BLaER1 (cell line): ENCODE measurements around the gene MYCBP.
"Not testable (repeated sequence)": the region's sequence is repeated elsewhere in the genome, so short reads cannot be mapped to it uniquely, and the experiment has no call there.

Experiments used
- H3K27ac ChIP-seq: shearing (Covaris generic); formaldehyde crosslinking; 2 replicates; pipeline ENCODE4 v1.8.1; 2022
- H3K27me3 ChIP-seq: shearing (Covaris generic); formaldehyde crosslinking; 2 replicates; pipeline ENCODE4 v1.8.1; 2022
- H3K36me3 ChIP-seq: shearing (Covaris generic); formaldehyde crosslinking; 2 replicates; pipeline ENCODE4 v1.8.1; 2022
- H3K4me1 ChIP-seq: shearing (Covaris generic); formaldehyde crosslinking; 2 replicates; pipeline ENCODE4 v1.8.1; 2022
- H3K4me2 ChIP-seq: shearing (Covaris generic); formaldehyde crosslinking; 2 replicates; pipeline ENCODE4 v1.8.1; 2022
- H3K4me3 ChIP-seq: shearing (Covaris generic); formaldehyde crosslinking; 2 replicates; pipeline ENCODE4 v1.8.1; 2022
- H3K9ac ChIP-seq: shearing (Covaris generic); formaldehyde crosslinking; 2 replicates; pipeline ENCODE4 v1.8.1; 2022
- H3K9me3 ChIP-seq: shearing (Covaris generic); formaldehyde crosslinking; 2 replicates; pipeline ENCODE4 v1.8.1; 2022
- H4K20me1 ChIP-seq: shearing (Covaris generic); formaldehyde crosslinking; 2 replicates; pipeline ENCODE4 v1.8.1; 2022
- Cebpa-rat ChIP-seq: shearing (Covaris generic); IDR thresholded peaks from 2 replicates; pipeline ENCODE4 v1.8.1; 2022

The MYCBP gene

GRCh38 chr1:38846210-38846609, 26.9 kb downstream of the MYCBP start:
- Histone ChIP-seq H3K4me1 (peaks cover 11% of the 10 kb centered on the region), H3K27ac (no peak overlapping the region), H4K20me1 (peaks cover 4% of the 10 kb centered on the region; the same call in 1 of the 2 replicates), H3K9ac (no peak overlapping the region), H3K4me3 (no peak overlapping the region), H3K4me2 (no peak overlapping the region), H3K36me3 (peaks cover 91% of the 10 kb centered on the region), H3K27me3 (no peaks in the 10 kb centered on the region), H3K9me3 (0 out of 2 replicates have a peak, but pooled peaks cover 3% of the 10 kb centered on the region)
- no peak for TF ChIP-seq Cebpa-rat

DNA sequence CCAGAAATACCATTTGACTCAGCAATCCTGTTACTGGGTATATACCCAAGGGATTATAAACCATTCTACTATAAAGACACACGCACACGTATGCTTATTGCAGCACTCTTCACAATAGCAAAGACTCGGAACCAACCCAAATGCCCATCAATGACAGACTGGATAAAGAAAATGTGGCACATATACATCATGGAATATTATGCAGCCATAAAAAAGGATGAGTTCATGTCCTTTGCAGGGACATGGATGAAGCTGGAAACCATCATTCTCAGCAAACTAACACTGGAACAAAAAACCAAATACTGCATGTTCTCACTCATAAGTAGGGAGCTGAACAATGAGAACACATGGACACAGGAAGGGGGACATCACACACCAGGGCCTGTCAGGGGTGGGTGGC, 28.1 kb downstream of the MYCBP start:
- not testable (repeated sequence) for H3K4me3 ChIP-seq, H3K9ac ChIP-seq, H3K4me2 ChIP-seq, H3K27ac ChIP-seq, H3K27me3 ChIP-seq, H3K9me3 ChIP-seq
- Histone ChIP-seq H3K4me1 (peaks cover 22% of the 10 kb centered on the region), H4K20me1 (peaks cover 14% of the 10 kb centered on the region; the same call in 1 of the 2 replicates), H3K36me3 (peaks cover 80% of the 10 kb centered on the region)

GRCh38 chr1:38840281-38840680, 32.9 kb downstream of the MYCBP start:
- Histone ChIP-seq H3K4me1 (peaks cover 17% of the 10 kb centered on the region), H3K9ac (no peak overlapping the region), H3K9me3 (0 out of 2 replicates have a peak, but pooled peaks cover 1% of the 10 kb centered on the region), H3K27ac (no peak overlapping the region), H3K27me3 (no peaks in the 10 kb centered on the region), H4K20me1 (peaks cover 17% of the 10 kb centered on the region; the same call in 1 of the 2 replicates), H3K4me3 (no peak overlapping the region), H3K4me2 (peak overlapping the region; percentile 52), H3K36me3 (peaks cover 63% of the 10 kb centered on the region)
- no peak for TF ChIP-seq Cebpa-rat

DNA sequence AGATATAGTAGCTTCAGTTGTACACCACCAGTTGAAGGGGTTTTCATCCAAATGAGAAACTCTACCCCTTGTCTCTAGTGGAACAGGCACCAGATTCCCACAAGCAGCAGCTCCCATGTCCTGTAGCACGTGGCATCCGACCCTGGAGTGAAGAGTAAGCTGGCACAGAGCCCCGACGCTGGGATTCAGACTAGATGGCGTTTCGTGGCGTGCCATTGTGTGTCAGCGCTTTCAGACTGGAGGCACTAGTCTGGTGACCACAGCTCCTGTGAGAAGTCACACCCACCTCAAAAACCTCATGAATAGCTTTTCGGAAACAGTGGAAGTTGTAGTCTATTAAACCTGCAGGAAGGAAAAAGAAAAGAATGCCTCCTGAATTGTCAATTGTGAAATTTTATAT, 33.8 kb downstream of the MYCBP start:
- H3K9me3 ChIP-seq = no peaks in the 10 kb centered on the region
- H3K4me3 ChIP-seq = no peak overlapping the region
- H4K20me1 ChIP-seq = peaks cover 17% of the 10 kb centered on the region; the same call in 1 of the 2 replicates
- H3K36me3 ChIP-seq = peaks cover 54% of the 10 kb centered on the region
- peaks cover 21% of the 10 kb centered on the region for H3K4me1 ChIP-seq
- H3K9ac ChIP-seq = no peak overlapping the region
- H3K4me2 ChIP-seq = no peak overlapping the region
- no peaks in the 10 kb centered on the region for H3K27me3 ChIP-seq
- TF ChIP-seq Cebpa-rat = no peak
- H3K27ac ChIP-seq = no peak overlapping the region

DNA sequence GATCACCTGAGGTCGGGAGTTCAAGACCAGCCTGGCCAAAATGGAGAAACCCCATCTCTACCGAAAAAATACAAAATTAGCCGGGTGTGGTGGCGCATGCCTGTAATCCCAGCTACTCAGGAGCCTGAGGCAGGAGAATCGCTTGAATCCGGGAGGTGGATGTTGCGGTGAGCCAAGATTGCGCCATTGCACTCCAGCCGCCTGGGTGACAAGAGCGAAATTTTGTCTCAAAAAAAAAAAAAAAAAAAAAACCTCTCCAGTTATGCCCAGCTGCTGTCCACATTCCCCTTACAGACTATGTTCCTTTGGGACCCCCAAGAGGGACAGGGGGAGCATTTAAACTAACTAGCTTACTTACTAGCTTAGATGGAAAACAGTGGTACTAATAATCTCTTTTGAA, 36.8 kb downstream of the MYCBP start:
- not testable (repeated sequence) for H3K27me3 ChIP-seq, H3K9ac ChIP-seq, H3K9me3 ChIP-seq, H3K4me2 ChIP-seq, H3K4me3 ChIP-seq, H3K27ac ChIP-seq
- H3K36me3 ChIP-seq = peaks cover 24% of the 10 kb centered on the region
- H4K20me1 ChIP-seq = peaks cover 15% of the 10 kb centered on the region; the same call in 1 of the 2 replicates
- H3K4me1 ChIP-seq = peaks cover 25% of the 10 kb centered on the region

GRCh38 chr1:38834937-38835827, 38.0 kb downstream of the MYCBP start:
- no peak overlapping the region for H3K4me2 ChIP-seq
- H4K20me1 ChIP-seq = peaks cover 4% of the 10 kb centered on the region; the same call in 1 of the 2 replicates
- TF ChIP-seq Cebpa-rat = no peak
- H3K36me3 ChIP-seq = peaks cover 24% of the 10 kb centered on the region
- peaks cover 14% of the 10 kb centered on the region for H3K4me1 ChIP-seq
- no peaks in the 10 kb centered on the region for H3K27me3 ChIP-seq
- no peak overlapping the region for H3K27ac ChIP-seq
- H3K4me3 ChIP-seq = no peak overlapping the region
- H3K9me3 ChIP-seq = no peaks in the 10 kb centered on the region
- no peak overlapping the region for H3K9ac ChIP-seq

- Histone ChIP-seq H3K4me3 (no peak overlapping the region), H3K9ac (no peak overlapping the region), H3K27ac (no peak overlapping the region), H3K9me3 (no peaks in the 10 kb centered on the region), H3K36me3 (peaks cover 15% of the 10 kb centered on the region), H3K4me1 (peaks cover 9% of the 10 kb centered on the region; the same call in 1 of the 2 replicates), H3K4me2 (peak overlapping the region; percentile 7; the same call in 1 of the 2 replicates), H4K20me1 (no peaks in the 10 kb centered on the region), H3K27me3 (no peaks in the 10 kb centered on the region)
- TF ChIP-seq Cebpa-rat = no peak
These were observed 38.8 kb downstream of the MYCBP start for GRCh38 chr1:38834221-38834782.

DNA sequence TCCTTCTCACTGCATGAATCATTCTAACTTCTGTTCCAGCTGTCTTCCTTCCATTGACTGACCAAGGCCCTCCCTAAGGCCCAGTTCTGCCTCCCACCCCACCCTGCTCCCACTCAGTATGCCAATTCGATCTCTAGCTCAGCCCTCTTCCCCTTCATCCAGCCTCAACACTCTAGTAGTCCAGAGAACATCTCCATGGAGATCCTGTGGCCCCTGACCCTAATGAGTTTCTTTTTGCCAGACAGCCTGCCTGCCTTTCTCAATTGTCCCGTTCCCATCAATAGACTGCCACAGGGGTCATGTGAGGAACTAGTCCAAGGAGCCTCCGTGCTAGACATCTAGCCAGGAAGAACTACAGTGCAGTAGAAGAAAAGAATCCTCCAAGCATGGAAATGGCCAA, 40.0 kb downstream of the MYCBP start:
- H3K36me3 ChIP-seq = 0 out of 2 replicates have a peak, but pooled peaks cover 4% of the 10 kb centered on the region

DNA sequence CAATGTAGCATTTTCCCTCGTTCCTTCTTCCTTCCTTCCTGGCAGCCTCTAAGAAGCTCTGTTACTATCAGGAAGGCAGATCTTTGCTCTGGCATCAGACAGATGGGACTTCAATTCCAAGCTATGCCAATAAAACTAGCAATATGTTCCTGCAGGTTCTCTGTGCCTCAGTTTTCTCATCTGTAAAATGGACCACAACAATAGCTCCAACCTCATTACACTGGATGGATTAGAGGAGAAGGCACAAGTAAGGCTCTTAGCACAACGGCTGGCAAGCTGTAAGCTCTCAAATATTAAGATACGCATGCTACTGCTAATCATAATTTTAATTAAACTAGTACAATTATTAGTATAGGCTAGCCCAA, 40.8 kb downstream of the MYCBP start:
- H3K9ac ChIP-seq = no peak overlapping the region
- no peaks in the 10 kb centered on the region for H3K9me3 ChIP-seq
- peaks cover 9% of the 10 kb centered on the region; the same call in 1 of the 2 replicates for H3K4me1 ChIP-seq
- no peak overlapping the region for H3K4me3 ChIP-seq
- H3K27me3 ChIP-seq = no peaks in the 10 kb centered on the region
- H3K36me3 ChIP-seq = no peaks in the 10 kb centered on the region
- no peak overlapping the region for H3K27ac ChIP-seq
- no peak overlapping the region for H3K4me2 ChIP-seq
- no peaks in the 10 kb centered on the region for H4K20me1 ChIP-seq
- TF ChIP-seq Cebpa-rat = no peak

More for the DNA sequence above, 40.0 kb downstream of the MYCBP start:
- Histone ChIP-seq H4K20me1 (no peaks in the 10 kb centered on the region), H3K27me3 (no peaks in the 10 kb centered on the region), H3K9ac (no peak overlapping the region), H3K4me1 (peaks cover 9% of the 10 kb centered on the region; the same call in 1 of the 2 replicates), H3K27ac (no peak overlapping the region), H3K4me2 (no peak overlapping the region), H3K4me3 (no peak overlapping the region), H3K9me3 (no peaks in the 10 kb centered on the region)
- TF ChIP-seq Cebpa-rat = no peak

- TF ChIP-seq Cebpa-rat = no peak
- no peak overlapping the region for H3K4me3 ChIP-seq
- no peak overlapping the region for H3K4me2 ChIP-seq
- H3K27ac ChIP-seq = no peak overlapping the region
- H3K9me3 ChIP-seq = no peaks in the 10 kb centered on the region
- no peaks in the 10 kb centered on the region for H4K20me1 ChIP-seq
- peaks cover 9% of the 10 kb centered on the region; the same call in 1 of the 2 replicates for H3K4me1 ChIP-seq
- H3K9ac ChIP-seq = no peak overlapping the region
- no peaks in the 10 kb centered on the region for H3K27me3 ChIP-seq
- H3K36me3 ChIP-seq = no peaks in the 10 kb centered on the region
These were observed 41.3 kb downstream of the MYCBP start for GRCh38 chr1:38831731-38832369.
